Body of pancreas (tissue), 4 donors: Measurements from ENCODE around the gene PNMT.

Experiments used
- CTCF ChIP-seq, 7 experiments: fragments of 450-650 bp in 4 of 7; fragments of 200-600 bp in 3 of 7; sonication (generic) in 3 of 7; IDR thresholded peaks; one replicate each; pipeline ENCODE4 v1.5.1; 2016 to 2019; ENCODE audit warnings: antibody characterized with exemption in 7 of 7
- POLR2A ChIP-seq, 3 donors: fragments of 450-650 bp; IDR thresholded peaks; one replicate each; pipeline ENCODE4 v1.6.1; 2016; ENCODE audit warnings: antibody characterized with exemption in 3 of 3, mild to moderate bottlenecking in 2 of 3

- TF ChIP-seq POLR2A (IDR thresholded peaks at IDR 0.05) (no peak), CTCF (IDR thresholded peaks at IDR 0.05) (no peak)
Measured at GRCh38 chr17:39709319-39709997, 41.2 kb downstream of the PNMT start.
